Liver (tissue), 3 donors: ENCODE measurements around the gene SYCP2L.

Experiments used
- CTCF ChIP-seq: fragments of 150-350 bp; IDR thresholded peaks from 2 replicates; pipeline ENCODE4 v1.5.1; 2017; ENCODE audit warnings: improper control_type of control experiment, low read depth, low read length; ENCODE audit not compliant: missing input control
- GABPA ChIP-seq, 2 donors: IDR thresholded peaks in 1 of 2; conservative IDR thresholded peaks in 1 of 2; 2 replicates each; pipeline ENCODE4 v1.6.1; 2016; ENCODE audit warnings: antibody characterized with exemption in 2 of 2, mild to moderate bottlenecking in 1 of 2, moderate library complexity in 1 of 2
- MAX ChIP-seq: IDR thresholded peaks from 2 replicates; pipeline ENCODE4 v1.6.1; 2016; ENCODE audit warnings: antibody characterized with exemption
- REST ChIP-seq: IDR thresholded peaks from 2 replicates; pipeline ENCODE4 v1.6.1; 2016; ENCODE audit warnings: antibody characterized with exemption, mild to moderate bottlenecking
- RXRA ChIP-seq, 2 donors: IDR thresholded peaks; 2 replicates each; pipeline ENCODE4 v1.6.1; 2017 to 2018; ENCODE audit warnings: antibody characterized with exemption in 2 of 2, mild to moderate bottlenecking in 1 of 2
- TAF1 ChIP-seq: conservative IDR thresholded peaks from 2 replicates; pipeline ENCODE4 v1.6.1; 2016; ENCODE audit warnings: antibody characterized with exemption, mild to moderate bottlenecking
- donor health status: healthy.
- donor health status: healthy.

GRCh38 chr6:10884245-10884972 is 2.4 kb upstream of the SYCP2L start:
- no peak for TF ChIP-seq CTCF
- TF ChIP-seq GABPA (IDR thresholded peaks at IDR 0.05 in 1 of 2, conservative IDR thresholded peaks at IDR 0.05 in 1 of 2), result no peak
- no peak for TF ChIP-seq RXRA (IDR thresholded peaks at IDR 0.05)
- no peak for TF ChIP-seq REST
- TF ChIP-seq TAF1, result no peak
- no peak for TF ChIP-seq MAX
